HepG2 (cell line): Measurements from ENCODE around the gene RELL1. TPM values are rescaled to one million over a fixed set of nuclear protein-coding genes. Genes with fewer than 3 reads are reported as not detected.
A peak's percentile ranks its signal among the peaks of the same experiment; 100 is the strongest.

ENCODE experiments used
- HMGXB4 ChIP-seq, 2 experiments: sonication (generic) in 1 of 2; formaldehyde crosslinking in 1 of 2; IDR thresholded peaks; 2 replicates each; pipeline versions ENCODE4 v1.4.0 to v1.6.1; 2018 to 2020; ENCODE audit warnings: missing genetic modification reagents in 2 of 2, borderline replicate concordance in 1 of 2, low read depth in 1 of 2, mild to moderate bottlenecking in 1 of 2, missing biosample characterization in 1 of 2
- KLF9 ChIP-seq: IDR thresholded peaks from 2 replicates; pipeline ENCODE4 v1.6.1; 2016; ENCODE audit warnings: low read depth
- LCORL ChIP-seq, 2 experiments: fragments of 450-650 bp in 1 of 2; sonication (generic) in 1 of 2; formaldehyde crosslinking in 1 of 2; IDR thresholded peaks; 2 replicates each; pipeline versions ENCODE4 v1.5.0 to v1.6.1; 2017 to 2020; ENCODE audit warnings: antibody characterized with exemption in 1 of 2, missing genetic modification reagents in 1 of 2
- MATR3 ChIP-seq: sonication (generic); formaldehyde crosslinking; IDR thresholded peaks from 2 replicates; pipeline ENCODE4 v1.4.0; 2020; ENCODE audit warnings: missing genetic modification reagents
- MEF2D ChIP-seq: sonication (generic); formaldehyde crosslinking; IDR thresholded peaks from 2 replicates; pipeline ENCODE4 v1.5.1; 2020; ENCODE audit warnings: mild to moderate bottlenecking, missing genetic modification reagents
- NFE2L2 ChIP-seq: fragments of 150-350 bp; IDR thresholded peaks from 2 replicates; pipeline ENCODE4 v1.6.1; 2014; ENCODE audit warnings: low read length
- RCOR2 ChIP-seq: IDR thresholded peaks from 2 replicates; pipeline ENCODE4 v1.6.1; 2016; ENCODE audit warnings: missing biosample characterization, missing genetic modification reagents
- SNAPC2 ChIP-seq: sonication (generic); formaldehyde crosslinking; IDR thresholded peaks from 2 replicates; pipeline ENCODE4 v1.8.1; 2022; ENCODE audit warnings: mild to moderate bottlenecking, missing genetic modification reagents
- TBX2 ChIP-seq: sonication (generic); formaldehyde crosslinking; IDR thresholded peaks from 2 replicates; pipeline ENCODE4 v1.5.0; 2020; ENCODE audit warnings: missing genetic modification reagents, mild to moderate bottlenecking, borderline replicate concordance
- TGIF2 ChIP-seq: IDR thresholded peaks from 2 replicates; pipeline ENCODE4 v1.6.1; 2016; ENCODE audit warnings: control low read depth, missing compliant biosample characterization
- THRA ChIP-seq: sonication (generic); formaldehyde crosslinking; IDR thresholded peaks from 2 replicates; pipeline ENCODE4 v1.4.0; 2020; ENCODE audit warnings: missing genetic modification reagents, borderline replicate concordance
- ZBTB21 ChIP-seq: sonication (generic); formaldehyde crosslinking; IDR thresholded peaks from 2 replicates; pipeline ENCODE4 v1.4.0; 2020; ENCODE audit warnings: missing genetic modification reagents
- ZKSCAN8 ChIP-seq: IDR thresholded peaks from 2 replicates; pipeline ENCODE4 v1.6.1; 2016; ENCODE audit warnings: borderline replicate concordance, missing genetic modification reagents, missing compliant biosample characterization
- ZNF34 ChIP-seq: sonication (generic); formaldehyde crosslinking; IDR thresholded peaks from 2 replicates; pipeline ENCODE4 v1.4.0; 2020; ENCODE audit warnings: mild to moderate bottlenecking, missing genetic modification reagents, borderline replicate concordance
- ZNF354B ChIP-seq: sonication (generic); formaldehyde crosslinking; IDR thresholded peaks from 2 replicates; pipeline ENCODE4 v1.8.0; 2022; ENCODE audit warnings: mild to moderate bottlenecking, missing genetic modification reagents
- ZNF569 ChIP-seq: sonication (generic); formaldehyde crosslinking; IDR thresholded peaks from 2 replicates; pipeline ENCODE4 v1.5.0; 2020; ENCODE audit warnings: mild to moderate bottlenecking, missing genetic modification reagents, moderate library complexity, borderline replicate concordance
- ZNF614 ChIP-seq: IDR thresholded peaks from 2 replicates; pipeline ENCODE4 v1.6.1; 2018; ENCODE audit warnings: missing biosample characterization, missing genetic modification reagents, inconsistent platforms, borderline replicate concordance
- ZNF7 ChIP-seq: IDR thresholded peaks from 2 replicates; pipeline ENCODE4 v1.6.1; 2016; ENCODE audit warnings: missing biosample characterization, missing genetic modification reagents
- polyA plus RNA-seq, 8 experiments: library from polyadenylated mRNA; depleted of rRNA in 3 of 8; stranded (reverse) in 7 of 8; unstranded in 1 of 8; fragments of >200 nt; fragmentation: Illumina TruSeq in 4 of 8; extraction: Trizol in 4 of 8; gene quantifications; 2 replicates each; pipeline versions ENCODE4 v1.2.1 to v1.2.3, GENCODE V29; 2011 to 2016; ENCODE audit warnings: low read depth in 4 of 8, missing spikeins in 1 of 8, mixed read lengths in 1 of 8; ENCODE audit not compliant: insufficient read depth in 1 of 8
- total RNA-seq, 5 experiments: library from RNA; depleted of rRNA; stranded (reverse); fragments of >200 nt; fragmentation: Illumina TruSeq; extraction: Trizol; gene quantifications; 2 replicates each; pipeline ENCODE4 v1.2.3, GENCODE V29; 2016; ENCODE audit warnings: low read depth in 1 of 5
- TF ChIP-seq, protein P1 (sequence below): IDR thresholded peaks from 2 replicates; pipeline ENCODE4 v1.4.0; 2020; ENCODE audit warnings: mild to moderate bottlenecking, missing genetic modification reagents
- TF ChIP-seq, protein P2 (sequence below): sonication (generic); formaldehyde crosslinking; IDR thresholded peaks from 2 replicates; pipeline ENCODE4 v1.5.0; 2020; ENCODE audit warnings: mild to moderate bottlenecking, missing genetic modification reagents, borderline replicate concordance

RELL1 gene
- total and polyA plus RNA-seq, 2 of the 13 experiments (the other 11 are each of a cell fraction or from before 2014, with no cell fraction given) = 8.4 to 58.4 TPM

DNA sequence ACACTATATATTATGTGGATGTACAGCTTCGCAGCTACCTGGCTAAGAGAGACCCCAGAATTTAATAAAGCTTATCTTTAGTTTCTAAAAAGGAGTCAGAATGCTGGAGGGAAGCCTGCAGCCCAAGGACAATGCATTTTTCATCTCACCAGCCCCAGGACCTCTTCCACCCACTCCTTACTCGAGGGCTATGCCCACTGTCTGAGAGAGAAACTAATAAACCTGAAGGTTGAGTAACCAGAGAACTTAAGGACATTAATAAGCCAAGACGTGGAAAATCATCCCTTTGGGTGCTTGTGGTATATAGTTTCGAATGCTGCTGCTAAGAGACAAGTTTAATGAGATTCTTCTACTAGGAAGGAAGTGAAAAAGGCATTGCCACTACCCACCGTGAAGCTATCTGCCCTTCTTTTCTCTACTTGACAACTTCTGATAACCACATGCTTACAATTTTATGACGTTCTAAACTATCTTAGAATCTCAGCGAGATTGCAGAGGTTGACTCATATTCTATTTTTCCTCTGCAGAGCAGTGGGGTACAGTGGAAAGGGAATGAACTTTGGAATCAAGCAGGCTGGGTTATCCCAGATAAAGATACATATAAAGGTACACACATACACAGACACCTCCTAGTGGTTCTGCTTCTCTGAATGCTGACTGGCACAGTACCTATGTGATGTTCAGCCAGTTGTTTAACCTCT, 3.3 kb downstream of the RELL1 start (continued):
- 0 out of 2 replicates have a peak, but pooled peaks have one; percentile 18 for TF ChIP-seq MEF2D
- TF ChIP-seq, protein P1, sequence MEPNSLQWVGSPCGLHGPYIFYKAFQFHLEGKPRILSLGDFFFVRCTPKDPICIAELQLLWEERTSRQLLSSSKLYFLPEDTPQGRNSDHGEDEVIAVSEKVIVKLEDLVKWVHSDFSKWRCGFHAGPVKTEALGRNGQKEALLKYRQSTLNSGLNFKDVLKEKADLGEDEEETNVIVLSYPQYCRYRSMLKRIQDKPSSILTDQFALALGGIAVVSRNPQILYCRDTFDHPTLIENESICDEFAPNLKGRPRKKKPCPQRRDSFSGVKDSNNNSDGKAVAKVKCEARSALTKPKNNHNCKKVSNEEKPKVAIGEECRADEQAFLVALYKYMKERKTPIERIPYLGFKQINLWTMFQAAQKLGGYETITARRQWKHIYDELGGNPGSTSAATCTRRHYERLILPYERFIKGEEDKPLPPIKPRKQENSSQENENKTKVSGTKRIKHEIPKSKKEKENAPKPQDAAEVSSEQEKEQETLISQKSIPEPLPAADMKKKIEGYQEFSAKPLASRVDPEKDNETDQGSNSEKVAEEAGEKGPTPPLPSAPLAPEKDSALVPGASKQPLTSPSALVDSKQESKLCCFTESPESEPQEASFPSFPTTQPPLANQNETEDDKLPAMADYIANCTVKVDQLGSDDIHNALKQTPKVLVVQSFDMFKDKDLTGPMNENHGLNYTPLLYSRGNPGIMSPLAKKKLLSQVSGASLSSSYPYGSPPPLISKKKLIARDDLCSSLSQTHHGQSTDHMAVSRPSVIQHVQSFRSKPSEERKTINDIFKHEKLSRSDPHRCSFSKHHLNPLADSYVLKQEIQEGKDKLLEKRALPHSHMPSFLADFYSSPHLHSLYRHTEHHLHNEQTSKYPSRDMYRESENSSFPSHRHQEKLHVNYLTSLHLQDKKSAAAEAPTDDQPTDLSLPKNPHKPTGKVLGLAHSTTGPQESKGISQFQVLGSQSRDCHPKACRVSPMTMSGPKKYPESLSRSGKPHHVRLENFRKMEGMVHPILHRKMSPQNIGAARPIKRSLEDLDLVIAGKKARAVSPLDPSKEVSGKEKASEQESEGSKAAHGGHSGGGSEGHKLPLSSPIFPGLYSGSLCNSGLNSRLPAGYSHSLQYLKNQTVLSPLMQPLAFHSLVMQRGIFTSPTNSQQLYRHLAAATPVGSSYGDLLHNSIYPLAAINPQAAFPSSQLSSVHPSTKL (CRISPR knock-in tag) = peak; percentile 65; the same call in 1 of the 2 replicates
- peak; percentile 53; the same call in 1 of the 2 replicates for TF ChIP-seq ZKSCAN8 (CRISPR knock-in tag)
- TF ChIP-seq KLF9 (CRISPR knock-in tag) = no peak
- 0 out of 2 replicates have a peak, but pooled peaks have one; percentile 32 for TF ChIP-seq ZNF614
- no peak for TF ChIP-seq TGIF2 (CRISPR knock-in tag)
- TF ChIP-seq, protein P2, sequence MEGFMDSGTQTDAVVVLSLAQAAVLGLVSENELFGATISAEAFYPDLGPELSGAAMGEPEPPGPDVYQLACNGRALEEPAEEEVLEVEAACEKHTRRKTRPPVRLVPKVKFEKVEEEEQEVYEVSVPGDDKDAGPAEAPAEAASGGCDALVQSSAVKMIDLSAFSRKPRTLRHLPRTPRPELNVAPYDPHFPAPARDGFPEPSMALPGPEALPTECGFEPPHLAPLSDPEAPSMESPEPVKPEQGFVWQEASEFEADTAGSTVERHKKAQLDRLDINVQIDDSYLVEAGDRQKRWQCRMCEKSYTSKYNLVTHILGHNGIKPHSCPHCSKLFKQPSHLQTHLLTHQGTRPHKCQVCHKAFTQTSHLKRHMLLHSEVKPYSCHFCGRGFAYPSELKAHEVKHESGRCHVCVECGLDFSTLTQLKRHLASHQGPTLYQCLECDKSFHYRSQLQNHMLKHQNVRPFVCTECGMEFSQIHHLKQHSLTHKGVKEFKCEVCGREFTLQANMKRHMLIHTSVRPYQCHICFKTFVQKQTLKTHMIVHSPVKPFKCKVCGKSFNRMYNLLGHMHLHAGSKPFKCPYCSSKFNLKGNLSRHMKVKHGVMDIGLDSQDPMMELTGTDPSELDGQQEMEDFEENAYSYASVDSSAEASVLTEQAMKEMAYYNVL = peak; percentile 42; the same call in 1 of the 2 replicates
- no peak for TF ChIP-seq ZNF569 (CRISPR knock-in tag)
- no peak for TF ChIP-seq NFE2L2
- TF ChIP-seq RCOR2 (CRISPR knock-in tag) = no peak
- no peak for TF ChIP-seq LCORL (IDR thresholded peaks at IDR 0.05)
- peak; percentile 33; the same call in 1 of the 2 replicates for TF ChIP-seq LCORL (CRISPR knock-in tag; IDR thresholded peaks at IDR 0.05)
- peak; percentile 21; the same call in 1 of the 2 replicates for TF ChIP-seq ZBTB21 (CRISPR knock-in tag)
- TF ChIP-seq SNAPC2 (CRISPR knock-in tag) = no peak
- TF ChIP-seq THRA (CRISPR knock-in tag) = peak; percentile 59; the same call in 1 of the 2 replicates
- TF ChIP-seq ZNF354B (CRISPR knock-in tag) = no peak
- TF ChIP-seq ZNF7 (CRISPR knock-in tag) = peak; percentile 58; the same call in 1 of the 2 replicates
- no peak for TF ChIP-seq ZNF34 (CRISPR knock-in tag)
- TF ChIP-seq MATR3 (CRISPR knock-in tag) = no peak
- no peak for TF ChIP-seq TBX2 (CRISPR knock-in tag)
- TF ChIP-seq HMGXB4 (CRISPR knock-in tag; IDR thresholded peaks at IDR 0.05; ENCODE audit: borderline replicate concordance in 1 of 2, low read depth in 1 of 2) = peak in 1 of 2 experiments; percentile 33; a peak in 1 of 4 replicates
